Stimulated activated CD4-positive, alpha-beta T cell treated with anti-CD3 and anti-CD28 coated beads, Interleukin-2, amount 100 ng/mL, for 48 hours (primary cell): ENCODE results near the gene RPL41.
"Not testable (repeated sequence)": the region's sequence is repeated elsewhere in the genome, so short reads cannot be mapped to it uniquely, and the experiment has no call there.

Experiments used
- DNase-seq, 2 donors: peaks; one replicate each; pipeline ENCODE4 v3.0.0-alpha.2; 2020

RPL41 gene

GRCh38 chr12:56103066-56103711 lies 13.2 kb upstream of the RPL41 start:
- DNase-seq: no peak

- no peak for DNase-seq
Measured at GRCh38 chr12:56103823-56104108, 12.7 kb upstream of the RPL41 start.

GRCh38 chr12:56104109-56104814 lies 12.2 kb upstream of the RPL41 start, which contains the start of gene PA2G4:
Gene PA2G4 (plus strand): TSS chr12:56104559. CDS start chr12:56104738, 179 bp downstream.
- DNase-seq: peak; percentile 96 to 97

DNA sequence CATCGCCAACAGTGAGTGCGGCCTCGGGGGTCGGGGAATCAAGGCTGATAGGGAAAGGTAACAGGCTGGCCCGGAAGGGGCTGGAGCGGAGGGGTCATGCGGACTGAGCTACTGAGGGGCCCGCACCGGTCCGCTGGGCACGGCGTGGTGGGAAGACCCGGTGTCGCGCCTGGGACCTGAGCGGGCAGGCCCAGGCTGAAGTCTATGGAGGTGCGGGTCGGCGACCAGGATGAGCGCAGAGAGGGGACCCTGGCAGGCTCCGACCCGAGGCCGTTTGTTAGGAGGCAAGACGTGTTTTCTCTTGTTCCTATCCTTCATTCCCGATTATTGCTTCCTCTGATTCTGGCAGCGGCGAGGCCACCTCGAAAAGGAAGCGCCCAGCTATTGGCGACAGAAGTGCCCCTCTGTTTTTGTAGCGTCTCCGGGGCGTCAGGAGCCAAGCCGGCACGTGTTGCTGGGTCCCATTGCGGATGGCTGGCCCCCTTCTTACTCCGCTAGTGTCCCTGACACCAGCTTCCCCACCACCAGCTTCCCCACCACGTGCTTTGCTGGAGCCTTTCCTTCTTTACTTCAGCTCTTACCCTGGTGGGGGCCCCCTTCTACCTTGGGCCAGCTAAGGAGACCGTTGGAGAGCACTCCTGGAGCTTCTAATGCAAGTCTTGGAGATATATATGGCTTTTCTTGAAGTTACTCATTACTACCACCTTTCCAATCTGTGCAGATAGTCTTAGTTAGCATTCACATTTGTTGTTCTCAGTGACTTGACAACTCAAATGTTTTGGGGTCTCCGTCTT lies 11.4 kb upstream of the RPL41 start:
- peak in 1 of 2 donors; percentile 23 for DNase-seq

GRCh38 chr12:56105609-56105902 lies 10.9 kb upstream of the RPL41 start:
- DNase-seq: no peak

- no peak for DNase-seq
Measured at GRCh38 chr12:56107242-56107641, 9.2 kb upstream of the RPL41 start.

GRCh38 chr12:56110571-56110970 lies 5.9 kb upstream of the RPL41 start:
- no peak for DNase-seq

DNA sequence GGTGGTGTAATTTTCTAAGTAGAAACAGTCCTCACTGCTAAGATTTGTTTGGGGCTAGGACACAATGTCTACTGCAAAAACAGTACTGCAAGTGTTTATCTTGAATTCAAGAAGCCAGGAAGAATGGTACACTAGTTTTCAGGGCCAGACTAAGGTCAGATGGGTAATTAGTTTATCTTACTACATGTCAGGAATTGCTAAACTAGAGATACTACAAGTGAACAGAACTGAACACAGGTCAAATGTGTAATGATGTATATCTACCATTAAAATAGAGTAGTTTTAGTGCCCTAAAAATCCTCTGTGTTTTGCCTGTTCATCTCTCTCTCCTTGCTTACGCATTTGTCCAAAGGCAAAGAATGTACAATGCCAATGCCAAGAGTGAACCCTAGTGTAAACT lies 2.3 kb upstream of the RPL41 start:
- DNase-seq: no peak

DNA sequence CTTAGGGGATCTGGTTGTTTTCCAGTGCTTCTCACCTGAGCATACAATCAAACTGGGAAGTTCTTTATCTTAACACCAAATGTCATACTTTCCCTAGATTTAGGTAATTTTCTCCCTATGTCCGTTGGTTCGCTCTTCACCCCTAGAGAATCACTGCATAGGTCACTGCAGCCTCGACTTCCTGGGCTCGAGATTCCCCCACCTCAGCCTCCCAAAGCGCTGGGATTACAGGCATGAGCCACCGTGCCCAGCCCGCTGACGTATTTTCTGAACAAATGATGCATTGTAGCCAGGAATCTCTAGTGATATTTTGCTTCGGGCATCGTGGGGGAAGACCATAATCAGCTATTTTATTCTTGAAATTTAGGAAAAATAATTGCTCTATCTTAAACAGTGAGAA lies 1.1 kb upstream of the RPL41 start:
- DNase-seq: no peak

DNA sequence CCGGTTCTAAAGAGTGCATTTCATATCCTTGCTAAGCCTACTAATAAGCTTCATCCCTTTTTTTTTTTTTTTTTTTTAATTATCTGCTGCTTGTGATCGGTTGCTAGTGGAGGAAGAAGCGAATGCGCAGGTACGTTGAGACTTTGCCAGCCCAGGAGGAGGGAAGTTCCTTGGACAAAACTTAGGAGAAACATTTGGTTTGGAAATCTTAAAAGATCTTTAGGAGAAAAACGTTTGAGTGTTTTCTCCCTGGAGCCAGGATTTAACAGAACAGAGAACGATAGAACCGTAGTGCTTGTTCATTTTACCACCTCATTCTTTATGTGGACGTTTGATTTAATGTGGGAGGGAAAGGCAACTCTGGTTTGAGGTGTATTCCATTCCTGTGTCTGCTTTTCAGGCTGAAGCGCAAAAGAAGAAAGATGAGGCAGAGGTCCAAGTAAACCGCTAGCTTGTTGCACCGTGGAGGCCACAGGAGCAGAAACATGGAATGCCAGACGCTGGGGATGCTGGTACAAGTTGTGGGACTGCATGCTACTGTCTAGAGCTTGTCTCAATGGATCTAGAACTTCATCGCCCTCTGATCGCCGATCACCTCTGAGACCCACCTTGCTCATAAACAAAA lies 761 bp downstream of the RPL41 start:
- DNase-seq: not testable (repeated sequence)

GRCh38 chr12:56117778-56118687 lies 1.6 kb downstream of the RPL41 start, which contains the start of gene ZC3H10:
Gene ZC3H10 (plus strand): TSS chr12:56118266. CDS start chr12:56120563, 2,297 bp downstream.
- peak; percentile 96 to 97 for DNase-seq

DNA sequence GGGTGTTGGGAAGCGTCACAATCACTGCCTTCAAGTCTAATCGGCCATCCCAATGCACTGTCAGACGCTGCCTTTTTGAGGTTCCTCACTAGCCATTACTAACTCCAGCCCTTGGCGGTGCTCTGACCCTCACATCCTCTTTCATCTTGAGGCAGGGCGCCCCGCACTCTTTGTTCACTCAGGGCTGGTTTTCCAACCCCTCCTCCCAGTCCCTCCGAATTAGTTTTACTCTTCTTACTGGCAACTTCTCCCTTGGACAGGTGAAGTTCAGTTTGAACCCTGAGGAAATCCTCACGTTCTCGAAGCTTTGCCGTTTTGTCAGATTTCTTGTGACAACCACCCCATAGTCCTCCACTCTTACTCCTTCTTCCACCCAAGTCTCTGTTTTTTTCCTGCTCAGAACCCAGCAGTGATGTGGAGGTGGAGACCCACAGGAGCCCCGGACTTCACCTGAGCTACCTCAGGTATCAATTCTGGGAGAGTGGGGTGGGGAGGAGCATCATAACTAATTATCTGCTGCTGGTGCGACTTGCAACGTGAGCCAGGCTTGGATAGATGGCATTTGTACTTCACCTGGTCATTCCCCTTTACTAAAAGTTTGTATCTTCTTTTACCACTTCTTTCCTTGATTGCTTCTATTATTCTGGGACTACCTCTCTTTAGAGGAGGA lies 2.4 kb downstream of the RPL41 start:
- DNase-seq: peak in 1 of 2 donors; percentile 19

DNA sequence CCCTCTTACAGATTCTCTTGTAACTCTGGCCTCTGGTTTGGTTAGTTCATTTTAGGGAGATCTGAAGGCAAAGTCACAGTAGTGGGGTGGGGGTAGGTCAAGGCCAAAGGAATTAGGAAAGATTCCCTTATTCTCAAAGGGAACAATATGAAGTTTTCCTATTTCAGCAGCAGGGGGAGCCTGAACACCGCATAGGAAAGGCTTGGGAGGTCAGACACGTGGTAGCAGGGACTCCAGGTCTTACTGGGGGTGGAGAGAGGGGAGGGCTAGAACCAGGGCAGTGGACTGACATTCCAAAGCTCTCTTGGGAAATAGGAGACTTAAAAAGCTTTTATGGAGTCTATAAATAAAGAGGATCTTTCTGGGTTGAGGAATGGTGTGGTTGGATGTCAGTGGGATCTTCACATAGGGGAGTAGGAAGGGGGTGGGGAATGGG lies 2.9 kb downstream of the RPL41 start:
- peak; percentile 40 to 48 for DNase-seq

- no peak for DNase-seq
Measured at GRCh38 chr12:56120158-56120846, 3.9 kb downstream of the RPL41 start.

GRCh38 chr12:56121204-56121870 lies 4.9 kb downstream of the RPL41 start:
- DNase-seq: no peak

DNA sequence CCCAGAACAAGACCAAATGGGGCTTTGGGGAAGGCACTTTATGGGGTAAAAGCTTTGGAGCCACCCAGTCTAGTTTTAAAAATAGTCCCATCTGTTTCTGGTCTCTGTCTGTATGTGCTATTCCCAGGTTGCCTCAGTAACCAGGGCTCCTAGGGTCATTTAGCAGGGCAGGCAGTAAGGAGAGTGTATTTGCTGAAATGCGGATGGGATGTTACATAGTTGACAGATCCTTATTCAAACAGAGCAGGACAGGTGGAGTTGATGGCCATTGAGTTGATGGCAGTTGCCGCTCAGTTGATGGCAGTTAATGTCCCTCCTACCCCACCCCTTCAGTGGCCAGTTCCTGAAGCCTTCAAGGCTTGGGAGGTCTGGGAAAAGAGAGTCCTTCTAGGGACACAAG lies 6.2 kb downstream of the RPL41 start:
- DNase-seq: no peak

GRCh38 chr12:56124133-56124532 lies 7.7 kb downstream of the RPL41 start:
- no peak for DNase-seq

- no peak for DNase-seq
Measured at GRCh38 chr12:56126732-56127239, 10.4 kb downstream of the RPL41 start.

DNA sequence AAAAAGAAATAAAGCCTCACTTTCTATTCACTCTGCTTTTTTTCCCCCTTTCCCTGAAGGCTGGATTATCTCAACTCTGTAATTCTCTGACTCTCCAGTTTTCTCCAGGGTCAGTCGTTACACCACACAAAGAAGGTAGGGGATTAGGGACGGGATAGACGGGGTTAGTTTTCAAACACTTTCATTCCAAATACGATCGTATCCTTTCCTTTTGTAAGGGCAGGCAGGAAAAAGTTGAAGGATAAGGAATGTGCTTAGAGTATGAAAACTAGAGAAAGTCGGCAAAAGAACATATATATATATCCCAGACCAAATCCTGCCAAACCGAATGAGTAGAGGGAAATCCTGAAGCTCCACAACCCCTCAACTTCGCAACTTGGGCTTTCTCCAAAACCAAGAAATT lies 11.1 kb downstream of the RPL41 start:
- no peak for DNase-seq
